Neural progenitor cell (in vitro differentiated cells): ENCODE data around the gene GGA3. TPM values are rescaled to one million over a fixed set of nuclear protein-coding genes. Genes with fewer than 3 reads are reported as not detected.

Experiments used
- DNase-seq: peaks from one replicate; pipeline ENCODE4 v3.0.0-alpha.2; 2016; ENCODE audit warnings: low spot score
- H2AFZ ChIP-seq: fragments of 200-600 bp; sonication (generic); replicated peaks from 2 replicates; pipeline ENCODE4 v1.6.1; 2016; ENCODE audit warnings: antibody characterized with exemption
- H3F3A ChIP-seq: fragments of 200-600 bp; sonication (generic); 2 replicates; pipeline ENCODE4 v1.6.1; 2016; ENCODE audit warnings: antibody characterized with exemption, low read depth
- H3K27ac ChIP-seq: fragments of 200-600 bp; sonication (generic); 2 replicates; pipeline ENCODE4 v1.5.1; 2016; ENCODE audit warnings: mild to moderate bottlenecking
- H3K27me3 ChIP-seq: fragments of 200-600 bp; sonication (generic); 2 replicates; pipeline ENCODE4 v1.6.1; 2016; ENCODE audit warnings: mild to moderate bottlenecking, moderate library complexity
- H3K36me3 ChIP-seq: fragments of 200-600 bp; sonication (generic); 2 replicates; pipeline ENCODE4 v1.5.1; 2016
- H3K4me1 ChIP-seq: fragments of 200-600 bp; sonication (generic); 2 replicates; pipeline ENCODE4 v1.6.1; 2016; ENCODE audit warnings: mixed run types
- H3K4me2 ChIP-seq: fragments of 200-600 bp; sonication (generic); 2 replicates; pipeline ENCODE4 v1.6.1; 2016
- H3K4me3 ChIP-seq: fragments of 200-600 bp; sonication (generic); 2 replicates; pipeline ENCODE4 v1.5.1; 2016
- H3K79me2 ChIP-seq: fragments of 200-600 bp; sonication (generic); 2 replicates; pipeline ENCODE4 v1.6.1; 2016; ENCODE audit warnings: low read depth
- H3K9ac ChIP-seq: fragments of 200-600 bp; sonication (generic); 2 replicates; pipeline ENCODE4 v1.6.1; 2016
- H3K9me3 ChIP-seq: fragments of 200-600 bp; sonication (generic); 2 replicates; pipeline ENCODE4 v1.5.1; 2016; ENCODE audit warnings: low read depth
- H4K20me1 ChIP-seq: fragments of 200-600 bp; sonication (generic); 2 replicates; pipeline ENCODE4 v1.6.1; 2016; ENCODE audit warnings: low read depth
- H3K27ac Mint-ChIP-seq: 3 replicates; pipeline ENCODE4 v1.8.0; 2021; ENCODE audit warnings: mixed read lengths
- H3K27me3 Mint-ChIP-seq: 2 replicates; pipeline ENCODE4 v1.8.0; 2022; ENCODE audit warnings: low read depth, mild to moderate bottlenecking, inconsistent platforms, moderate library complexity, mixed read lengths; ENCODE audit not compliant: insufficient read depth
- H3K36me3 Mint-ChIP-seq: 3 replicates; pipeline ENCODE4 v1.8.0; 2021; ENCODE audit warnings: mixed read lengths
- H3K4me1 Mint-ChIP-seq: 3 replicates; pipeline ENCODE4 v1.8.0; 2021; ENCODE audit warnings: mixed read lengths
- H3K4me3 Mint-ChIP-seq: 3 replicates; pipeline ENCODE4 v1.8.0; 2021; ENCODE audit warnings: mild to moderate bottlenecking, moderate library complexity, mixed read lengths
- H3K9me3 Mint-ChIP-seq: 3 replicates; pipeline ENCODE4 v1.8.0; 2020; ENCODE audit warnings: mixed read lengths
- CTCF ChIP-seq: fragments of 200-600 bp; sonication (generic); IDR thresholded peaks from 2 replicates; pipeline ENCODE4 v1.5.1; 2017; ENCODE audit warnings: antibody characterized with exemption, mild to moderate bottlenecking
- EZH2 ChIP-seq: fragments of 200-600 bp; sonication (generic); IDR thresholded peaks from 2 replicates; pipeline ENCODE4 v1.6.1; 2017; ENCODE audit warnings: antibody characterized with exemption, mild to moderate bottlenecking, moderate library complexity
- EZH2phosphoT487 ChIP-seq: fragments of 200-600 bp; sonication (generic); IDR thresholded peaks from 2 replicates; pipeline ENCODE4 v1.6.1; 2017; ENCODE audit warnings: antibody characterized with exemption
- total RNA-seq: library from RNA; depleted of rRNA; stranded (reverse); fragments of >200 nt; gene quantifications from 2 replicates; pipeline ENCODE4 v1.2.3, GENCODE V29; 2015; ENCODE audit warnings: low replicate concordance

GGA3 gene
- total RNA-seq, 1 donor from 2014 or later, result 28.0 TPM

- no peak for DNase-seq
- H3K4me1 ChIP-seq, result no peaks in the 10 kb centered on the region
- H3K4me1 Mint-ChIP-seq, result no peaks in the 10 kb centered on the region
- H3K9me3 ChIP-seq, result no peaks in the 10 kb centered on the region
- no peaks in the 10 kb centered on the region for H3K9me3 Mint-ChIP-seq
- no peak overlapping the region for H3K9ac ChIP-seq
- no peaks in the 10 kb centered on the region for H3F3A ChIP-seq
- no peaks in the 10 kb centered on the region for H3K36me3 ChIP-seq
- TF ChIP-seq EZH2, result no peak
- TF ChIP-seq CTCF, result no peak
- TF ChIP-seq EZH2phosphoT487, result no peak
- no peaks in the 10 kb centered on the region for H3K27me3 ChIP-seq
- H3K4me2 ChIP-seq, result no peak overlapping the region
- H3K79me2 ChIP-seq, result no peaks in the 10 kb centered on the region
- H3K27ac Mint-ChIP-seq, result no peak overlapping the region
- H3K36me3 Mint-ChIP-seq, result peaks cover 5% of the 10 kb centered on the region
- H3K4me3 ChIP-seq, result no peak overlapping the region
- H3K27me3 Mint-ChIP-seq, result peaks cover 6% of the 10 kb centered on the region
- H3K4me3 Mint-ChIP-seq, result no peak overlapping the region
- H4K20me1 ChIP-seq, result no peaks in the 10 kb centered on the region
- H2AFZ ChIP-seq, result no peak overlapping the region
- no peak overlapping the region for H3K27ac ChIP-seq
Measured at GRCh38 chr17:75277664-75278071, 16.3 kb upstream of the GGA3 start.

- Histone ChIP-seq H3K9ac (no peak overlapping the region), H3K36me3 (no peaks in the 10 kb centered on the region), H3K9me3 (no peaks in the 10 kb centered on the region), H3K27me3 (peaks cover 8% of the 10 kb centered on the region), H3K79me2 (no peaks in the 10 kb centered on the region), H3K27ac (no peak overlapping the region), H2AFZ (no peak overlapping the region), H4K20me1 (no peaks in the 10 kb centered on the region), H3K4me1 (peaks cover 4% of the 10 kb centered on the region), H3K4me3 (no peak overlapping the region), H3F3A (peaks cover 11% of the 10 kb centered on the region), H3K4me2 (no peak overlapping the region)
- DNase-seq, result no peak
- peaks cover 9% of the 10 kb centered on the region for H3K4me1 Mint-ChIP-seq
- peak overlapping the region; percentile 69 for H3K4me3 Mint-ChIP-seq
- H3K36me3 Mint-ChIP-seq, result peaks cover 5% of the 10 kb centered on the region
- H3K27ac Mint-ChIP-seq, result peak overlapping the region; percentile 89
- no peaks in the 10 kb centered on the region for H3K9me3 Mint-ChIP-seq
- no peak for TF ChIP-seq EZH2phosphoT487
- no peak for TF ChIP-seq EZH2
- TF ChIP-seq CTCF, result no peak
- peaks cover 8% of the 10 kb centered on the region for H3K27me3 Mint-ChIP-seq
Measured at GRCh38 chr17:75273977-75274708, 12.7 kb upstream of the GGA3 start.

- H3K4me1 Mint-ChIP-seq, result peaks cover 12% of the 10 kb centered on the region
- no peaks in the 10 kb centered on the region for H3K9me3 Mint-ChIP-seq
- H3K27me3 Mint-ChIP-seq, result peaks cover 8% of the 10 kb centered on the region
- H3K9me3 ChIP-seq, result no peaks in the 10 kb centered on the region
- no peak overlapping the region for H3K9ac ChIP-seq
- H2AFZ ChIP-seq, result no peak overlapping the region
- peaks cover 4% of the 10 kb centered on the region for H3K4me1 ChIP-seq
- H3K4me3 Mint-ChIP-seq, result peak overlapping the region; percentile 70
- DNase-seq, result no peak
- peaks cover 8% of the 10 kb centered on the region for H3K27me3 ChIP-seq
- peaks cover 18% of the 10 kb centered on the region for H3F3A ChIP-seq
- peaks cover 7% of the 10 kb centered on the region for H3K36me3 Mint-ChIP-seq
- H3K27ac ChIP-seq, result no peak overlapping the region
- H3K79me2 ChIP-seq, result no peaks in the 10 kb centered on the region
- no peak overlapping the region for H3K4me3 ChIP-seq
- TF ChIP-seq EZH2phosphoT487 (no peak), EZH2 (no peak), CTCF (no peak)
- H3K36me3 ChIP-seq, result no peaks in the 10 kb centered on the region
- H4K20me1 ChIP-seq, result no peaks in the 10 kb centered on the region
- no peak overlapping the region for H3K4me2 ChIP-seq
- H3K27ac Mint-ChIP-seq, result no peak overlapping the region
Measured at GRCh38 chr17:75272848-75273184, 11.4 kb upstream of the GGA3 start.
